GM06990 (cell line): ENCODE data around the gene GAN.

Source experiments
- DNase-seq: peaks from one replicate; pipeline ENCODE4 v3.0.0-alpha.2; 2011; ENCODE audit not compliant: insufficient read length; ENCODE audit errors: extremely low read depth
- H3K27me3 ChIP-seq: replicated peaks from 2 replicates; pipeline ENCODE4 v1.6.0; 2011; ENCODE audit warnings: low read length; ENCODE audit not compliant: control insufficient read depth, insufficient read depth
- H3K36me3 ChIP-seq: 2 replicates; pipeline ENCODE4 v1.5.1; 2011; ENCODE audit warnings: low read length; ENCODE audit not compliant: control insufficient read depth, insufficient read depth
- H3K4me3 ChIP-seq: replicated peaks from 2 replicates; pipeline ENCODE4 v1.5.1; 2011; ENCODE audit warnings: low read depth, mild to moderate bottlenecking, control low read depth, low read length
- CTCF ChIP-seq: IDR thresholded peaks from 2 replicates; pipeline ENCODE4 v1.5.1; 2011; ENCODE audit warnings: low read length, control low read depth, mild to moderate bottlenecking, inconsistent platforms; ENCODE audit not compliant: insufficient read depth, poor library complexity, severe bottlenecking

Gene GAN

GRCh38 chr16:81292936-81293335, 21.8 kb upstream of the GAN start:
- no peak for DNase-seq
- H3K4me3 ChIP-seq, result no peak overlapping the region
- peaks cover 2% of the 10 kb centered on the region; the same call in 1 of the 2 replicates for H3K27me3 ChIP-seq
- no peaks in the 10 kb centered on the region for H3K36me3 ChIP-seq
- no peak for TF ChIP-seq CTCF

- no peak for DNase-seq
- Histone ChIP-seq H3K36me3 (no peaks in the 10 kb centered on the region), H3K27me3 (peaks cover 2% of the 10 kb centered on the region; the same call in 1 of the 2 replicates), H3K4me3 (no peak overlapping the region)
- TF ChIP-seq CTCF, result no peak
Measured at GRCh38 chr16:81293909-81294802, 20.6 kb upstream of the GAN start.

- Histone ChIP-seq H3K4me3 (no peak overlapping the region), H3K36me3 (no peaks in the 10 kb centered on the region), H3K27me3 (no peaks in the 10 kb centered on the region)
- no peak for TF ChIP-seq CTCF
- DNase-seq, result no peak
Measured at GRCh38 chr16:81296631-81297030, 18.1 kb upstream of the GAN start.

GRCh38 chr16:81307770-81308169, 7.0 kb upstream of the GAN start:
- Histone ChIP-seq H3K36me3 (no peaks in the 10 kb centered on the region), H3K27me3 (no peaks in the 10 kb centered on the region), H3K4me3 (no peak overlapping the region)
- no peak for DNase-seq
- no peak for TF ChIP-seq CTCF

- H3K36me3 ChIP-seq, result no peaks in the 10 kb centered on the region
- no peak for TF ChIP-seq CTCF
- no peaks in the 10 kb centered on the region for H3K27me3 ChIP-seq
- H3K4me3 ChIP-seq, result no peak overlapping the region
- no peak for DNase-seq
Measured at GRCh38 chr16:81310045-81310644, 4.6 kb upstream of the GAN start.
